GM12874 (cell line): Measurements from ENCODE around the gene MS4A4E.
A peak's percentile ranks its signal among the peaks of the same experiment; 100 is the strongest.

Source experiments
- TF ChIP-seq, protein P1 (sequence below): IDR thresholded peaks from 2 replicates; pipeline ENCODE4 v1.5.1; 2011; ENCODE audit warnings: low read depth, mild to moderate bottlenecking, control low read depth, low read length, moderate library complexity; ENCODE audit not compliant: insufficient read depth

Gene MS4A4E

DNA sequence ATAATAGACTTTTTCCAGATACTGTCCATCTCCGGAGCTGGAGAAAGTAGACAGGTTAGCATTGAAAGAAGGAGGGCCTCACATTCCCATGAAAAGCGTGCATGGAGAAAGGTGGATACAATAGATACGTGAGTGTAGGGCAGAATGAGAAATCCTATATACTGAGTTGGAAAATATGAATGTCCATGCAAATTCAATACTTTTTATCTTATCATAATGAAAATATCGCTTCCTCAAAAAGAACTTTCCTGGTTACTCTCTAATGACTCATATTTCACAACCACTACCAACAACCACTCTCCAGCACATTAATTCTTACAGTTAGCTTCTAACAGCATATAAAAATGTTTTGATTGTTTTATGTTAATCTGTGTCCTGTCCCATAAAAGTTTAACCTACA is 38.0 kb downstream of the MS4A4E start:
- TF ChIP-seq, protein P1, sequence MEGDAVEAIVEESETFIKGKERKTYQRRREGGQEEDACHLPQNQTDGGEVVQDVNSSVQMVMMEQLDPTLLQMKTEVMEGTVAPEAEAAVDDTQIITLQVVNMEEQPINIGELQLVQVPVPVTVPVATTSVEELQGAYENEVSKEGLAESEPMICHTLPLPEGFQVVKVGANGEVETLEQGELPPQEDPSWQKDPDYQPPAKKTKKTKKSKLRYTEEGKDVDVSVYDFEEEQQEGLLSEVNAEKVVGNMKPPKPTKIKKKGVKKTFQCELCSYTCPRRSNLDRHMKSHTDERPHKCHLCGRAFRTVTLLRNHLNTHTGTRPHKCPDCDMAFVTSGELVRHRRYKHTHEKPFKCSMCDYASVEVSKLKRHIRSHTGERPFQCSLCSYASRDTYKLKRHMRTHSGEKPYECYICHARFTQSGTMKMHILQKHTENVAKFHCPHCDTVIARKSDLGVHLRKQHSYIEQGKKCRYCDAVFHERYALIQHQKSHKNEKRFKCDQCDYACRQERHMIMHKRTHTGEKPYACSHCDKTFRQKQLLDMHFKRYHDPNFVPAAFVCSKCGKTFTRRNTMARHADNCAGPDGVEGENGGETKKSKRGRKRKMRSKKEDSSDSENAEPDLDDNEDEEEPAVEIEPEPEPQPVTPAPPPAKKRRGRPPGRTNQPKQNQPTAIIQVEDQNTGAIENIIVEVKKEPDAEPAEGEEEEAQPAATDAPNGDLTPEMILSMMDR: no peak

DNA sequence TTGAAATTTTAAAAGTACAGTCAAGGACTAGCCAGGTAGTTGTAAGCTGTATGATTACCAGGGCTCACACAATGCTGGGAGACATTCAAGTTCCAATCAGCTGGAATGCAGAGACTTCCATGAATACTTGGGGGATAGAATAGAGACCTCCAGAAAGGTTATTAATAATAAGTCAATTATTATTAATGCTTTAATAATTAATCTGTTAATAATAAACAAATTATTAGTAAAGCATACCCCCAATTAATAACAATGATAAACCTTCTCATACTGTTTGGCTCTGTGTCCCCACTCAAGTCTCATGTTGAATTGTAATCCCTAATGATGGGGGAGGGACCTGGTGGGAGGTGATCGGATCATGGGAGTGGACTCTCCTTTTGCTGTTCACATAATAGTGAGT is 45.5 kb downstream of the MS4A4E start:
- TF ChIP-seq, protein P1: no peak

- TF ChIP-seq, protein P1: no peak
These were observed 47.0 kb downstream of the MS4A4E start for GRCh38 chr11:60195923-60196368.

- TF ChIP-seq, protein P1: no peak
These were observed 48.4 kb downstream of the MS4A4E start for GRCh38 chr11:60194511-60194910.

- TF ChIP-seq, protein P1: peak; percentile 78
These were observed 49.1 kb downstream of the MS4A4E start for GRCh38 chr11:60193687-60194433.

DNA sequence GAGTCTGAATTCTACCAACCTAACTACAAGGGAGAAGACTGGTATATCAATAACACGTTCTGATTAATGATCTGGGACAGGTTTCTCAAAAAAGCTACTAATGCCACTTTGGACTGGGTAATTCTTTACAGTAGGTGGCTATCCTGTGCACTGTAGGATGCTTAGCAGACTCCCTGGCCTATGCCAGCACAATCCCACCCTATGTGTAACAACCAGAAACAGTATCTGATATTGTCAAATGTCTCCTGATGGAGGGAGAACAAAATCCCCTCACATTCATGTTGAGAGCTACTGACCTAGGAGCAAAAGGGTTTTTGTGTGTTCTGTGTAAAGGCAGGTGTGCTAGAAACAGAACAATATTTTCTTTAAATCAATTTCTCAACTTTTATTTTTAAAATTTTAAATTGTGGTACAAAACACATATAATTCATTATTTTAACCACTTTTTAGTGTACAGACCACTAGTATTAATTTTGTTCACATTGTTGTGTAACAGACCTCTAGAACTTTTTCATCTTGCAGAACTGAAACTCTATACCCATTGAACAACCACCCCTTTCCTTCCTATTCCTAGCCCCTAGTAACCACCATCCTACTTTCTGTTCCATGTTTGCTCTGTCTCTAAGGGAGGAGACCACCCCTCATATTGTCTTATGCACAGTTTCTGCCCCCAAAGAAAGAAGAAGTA is 58.0 kb downstream of the MS4A4E start:
- TF ChIP-seq, protein P1: no peak

- TF ChIP-seq, protein P1: no peak
These were observed 59.2 kb downstream of the MS4A4E start for GRCh38 chr11:60183591-60184205.
